Adipocyte (in vitro differentiated cells): ENCODE data around the gene SCART1.

Experiments used
- DNase-seq: peaks from one replicate; pipeline ENCODE4 v3.0.0-alpha.2; 2015; ENCODE audit warnings: low read depth
- H3K27me3 ChIP-seq: replicated peaks from 2 replicates; pipeline ENCODE4 v1.7.0; 2013; ENCODE audit warnings: mild to moderate bottlenecking, low read length, moderate library complexity; ENCODE audit not compliant: control insufficient read depth, insufficient read depth
- H3K36me3 ChIP-seq: 2 replicates; pipeline ENCODE4 v1.7.0; 2013; ENCODE audit warnings: low read length, mild to moderate bottlenecking, moderate library complexity; ENCODE audit not compliant: control insufficient read depth, insufficient read depth, severe bottlenecking
- H3K4me1 ChIP-seq: 2 replicates; pipeline ENCODE4 v1.7.0; 2013; ENCODE audit warnings: mild to moderate bottlenecking, low read length, moderate library complexity; ENCODE audit not compliant: control insufficient read depth, insufficient read depth
- H3K4me3 ChIP-seq: 2 replicates; pipeline ENCODE4 v1.7.0; 2013; ENCODE audit warnings: mild to moderate bottlenecking, low read length, moderate library complexity
- H3K9ac ChIP-seq: 2 replicates; pipeline ENCODE4 v1.7.0; 2013; ENCODE audit warnings: mild to moderate bottlenecking, low read length, moderate library complexity
- H3K9me3 ChIP-seq: 2 replicates; pipeline ENCODE4 v1.7.0; 2013; ENCODE audit warnings: mild to moderate bottlenecking, low read length, moderate library complexity; ENCODE audit not compliant: control insufficient read depth

SCART1 gene

DNA sequence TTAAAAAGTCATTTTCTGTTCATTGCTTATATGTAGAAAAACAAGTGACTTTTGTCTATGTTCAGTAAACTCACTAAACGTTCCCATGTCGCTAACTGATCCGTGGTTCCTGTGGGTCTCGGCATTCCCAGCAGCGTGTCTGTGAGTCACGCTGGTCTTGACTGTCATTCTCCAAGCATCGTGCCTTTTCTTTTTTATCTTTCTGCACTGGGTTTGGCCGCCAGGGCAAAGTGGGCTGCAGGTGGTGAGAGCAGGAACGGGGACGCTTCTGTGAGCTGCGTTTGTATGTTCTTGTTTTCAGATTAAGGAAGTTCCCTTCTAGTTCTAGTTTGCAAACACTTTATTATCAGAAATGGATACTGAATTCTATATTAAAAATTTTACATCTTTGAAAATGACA, 6.8 kb upstream of the SCART1 start:
- Histone ChIP-seq H3K9ac (no peak overlapping the region), H3K4me3 (no peak overlapping the region), H3K27me3 (no peaks in the 10 kb centered on the region), H3K9me3 (peaks cover 33% of the 10 kb centered on the region), H3K36me3 (no peaks in the 10 kb centered on the region), H3K4me1 (no peaks in the 10 kb centered on the region)
- DNase-seq = no peak

- Histone ChIP-seq H3K36me3 (no peaks in the 10 kb centered on the region), H3K4me1 (no peaks in the 10 kb centered on the region), H3K9me3 (peaks cover 33% of the 10 kb centered on the region), H3K9ac (no peak overlapping the region), H3K27me3 (no peaks in the 10 kb centered on the region), H3K4me3 (no peak overlapping the region)
- no peak for DNase-seq
These were observed 5.6 kb upstream of the SCART1 start for GRCh38 chr10:133448120-133448519.

- Histone ChIP-seq H3K27me3 (no peaks in the 10 kb centered on the region), H3K4me1 (no peaks in the 10 kb centered on the region), H3K9me3 (peaks cover 33% of the 10 kb centered on the region), H3K36me3 (no peaks in the 10 kb centered on the region), H3K9ac (no peak overlapping the region), H3K4me3 (no peak overlapping the region)
- no peak for DNase-seq
These were observed 2.4 kb upstream of the SCART1 start for GRCh38 chr10:133451346-133451745.

- Histone ChIP-seq H3K9me3 (peaks cover 23% of the 10 kb centered on the region), H3K4me1 (no peaks in the 10 kb centered on the region), H3K9ac (no peak overlapping the region), H3K27me3 (no peaks in the 10 kb centered on the region), H3K36me3 (no peaks in the 10 kb centered on the region), H3K4me3 (no peak overlapping the region)
- DNase-seq = no peak
These were observed 1.3 kb upstream of the SCART1 start for GRCh38 chr10:133452453-133452852.

GRCh38 chr10:133454204-133454893, 604 bp downstream of the SCART1 start:
- H3K4me3 ChIP-seq = no peak overlapping the region
- no peaks in the 10 kb centered on the region for H3K4me1 ChIP-seq
- peaks cover 4% of the 10 kb centered on the region for H3K9me3 ChIP-seq
- DNase-seq = no peak
- H3K36me3 ChIP-seq = no peaks in the 10 kb centered on the region
- no peak overlapping the region for H3K9ac ChIP-seq
- no peaks in the 10 kb centered on the region for H3K27me3 ChIP-seq

DNA sequence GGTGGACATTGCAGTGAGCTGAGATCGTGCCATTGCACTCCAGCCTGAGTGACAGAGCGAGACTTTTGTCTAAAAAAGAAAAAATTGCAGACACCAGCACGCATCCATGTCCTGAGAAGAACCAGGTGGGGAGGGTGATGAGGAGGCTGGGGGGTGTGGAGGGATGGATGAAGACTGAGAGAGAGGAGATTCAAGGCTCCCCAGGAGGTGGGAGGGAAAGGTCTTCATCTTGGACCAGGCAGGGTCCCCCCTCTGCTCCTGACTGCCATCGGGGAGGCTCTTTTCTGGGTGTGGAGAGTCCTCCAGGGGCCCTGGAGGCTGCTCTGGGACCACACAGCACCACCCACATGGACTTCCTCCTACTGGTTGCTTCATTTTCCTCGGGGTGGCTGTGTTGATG, 1.5 kb downstream of the SCART1 start:
- Histone ChIP-seq H3K4me3 (no peak overlapping the region), H3K4me1 (no peaks in the 10 kb centered on the region), H3K9me3 (peaks cover 3% of the 10 kb centered on the region), H3K27me3 (no peaks in the 10 kb centered on the region), H3K36me3 (no peaks in the 10 kb centered on the region), H3K9ac (no peak overlapping the region)
- DNase-seq = no peak

- DNase-seq = no peak
- Histone ChIP-seq H3K27me3 (no peaks in the 10 kb centered on the region), H3K9ac (no peak overlapping the region), H3K4me1 (no peaks in the 10 kb centered on the region), H3K36me3 (no peaks in the 10 kb centered on the region), H3K4me3 (no peak overlapping the region), H3K9me3 (peaks cover 3% of the 10 kb centered on the region)
These were observed 1.9 kb downstream of the SCART1 start for GRCh38 chr10:133455611-133456031.

DNA sequence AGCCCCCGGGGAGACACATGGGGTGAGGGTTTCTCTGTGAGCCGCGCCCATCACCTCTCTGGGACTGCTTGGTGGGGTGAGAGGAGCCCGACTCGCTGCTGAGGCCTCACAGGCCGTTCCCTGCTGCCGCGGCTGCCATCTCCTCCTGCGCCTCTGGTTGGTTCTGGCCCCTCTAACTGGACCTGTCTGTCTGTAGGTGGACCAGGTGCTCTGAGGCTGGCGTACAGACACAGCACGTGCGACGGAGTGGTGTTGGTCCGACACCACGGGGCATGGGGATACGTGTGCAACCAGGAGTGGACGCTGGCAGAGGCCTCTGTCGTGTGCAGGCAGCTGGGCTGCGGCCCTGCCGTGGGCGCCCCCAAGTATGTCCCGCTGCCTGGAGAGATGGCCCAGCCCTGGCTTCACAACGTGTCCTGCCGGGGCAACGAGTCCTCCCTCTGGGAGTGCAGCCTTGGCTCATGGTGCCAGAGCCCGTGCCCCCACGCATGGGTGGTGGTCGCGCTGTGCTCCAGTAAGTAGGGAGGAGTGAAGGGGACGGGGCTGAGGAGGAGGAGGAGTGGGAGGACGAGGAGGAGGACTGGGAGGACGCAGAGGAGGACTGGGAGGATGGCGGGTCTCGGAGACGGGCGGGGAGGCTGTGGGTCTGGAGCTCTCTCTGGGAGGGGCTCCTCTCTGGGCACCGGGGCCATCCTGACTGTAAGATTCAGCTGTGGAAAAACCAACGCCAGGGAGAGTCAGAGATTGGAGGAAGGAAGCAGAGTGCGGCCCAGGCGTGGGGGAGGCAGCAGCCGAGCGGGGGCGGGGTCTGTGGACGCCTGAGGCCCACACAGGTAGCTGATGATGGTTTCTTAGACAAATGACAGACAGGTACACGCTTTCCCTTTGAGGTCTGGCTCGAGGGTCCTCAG, 2.6 kb downstream of the SCART1 start:
- no peak overlapping the region for H3K9ac ChIP-seq
- no peaks in the 10 kb centered on the region for H3K27me3 ChIP-seq
- H3K4me1 ChIP-seq = no peaks in the 10 kb centered on the region
- H3K36me3 ChIP-seq = no peaks in the 10 kb centered on the region
- no peaks in the 10 kb centered on the region for H3K9me3 ChIP-seq
- DNase-seq = no peak
- H3K4me3 ChIP-seq = no peak overlapping the region

DNA sequence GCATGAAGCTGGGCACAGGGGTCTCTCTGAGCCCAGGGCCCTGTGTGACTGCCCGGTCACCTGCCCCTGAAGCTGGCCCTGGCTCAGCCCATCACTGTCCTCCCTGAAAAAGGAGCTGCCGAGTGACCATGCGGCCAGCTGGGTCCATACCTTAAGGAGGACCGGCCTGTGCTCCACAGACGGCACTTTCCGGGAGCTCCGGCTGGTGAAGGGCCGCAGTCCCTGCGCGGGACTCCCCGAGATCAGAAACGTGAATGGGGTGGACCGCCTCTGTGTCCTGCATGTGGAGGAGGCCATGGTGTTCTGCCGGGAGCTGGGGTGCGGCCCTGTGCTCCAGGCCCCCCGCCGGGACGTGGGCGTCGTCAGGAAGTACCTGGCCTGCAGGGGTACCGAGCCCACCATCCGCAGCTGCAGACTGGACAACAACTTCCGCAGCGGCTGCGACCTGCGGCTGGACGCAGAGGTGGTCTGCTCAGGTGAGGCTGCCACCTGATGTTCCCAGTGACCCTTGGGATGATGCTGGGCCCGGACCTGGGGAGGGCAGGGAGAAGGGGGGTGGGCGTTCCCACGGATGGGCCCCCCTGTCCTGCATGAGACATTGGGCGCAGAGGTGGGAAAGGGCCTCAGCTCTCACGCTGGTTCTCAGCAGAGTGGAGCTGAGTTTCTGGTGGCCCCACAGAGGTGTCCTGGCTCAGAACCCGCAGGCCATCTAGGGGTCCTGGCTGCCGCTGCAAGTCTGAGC, 3.5 kb downstream of the SCART1 start:
- H3K4me3 ChIP-seq = no peak overlapping the region
- no peaks in the 10 kb centered on the region for H3K27me3 ChIP-seq
- no peak overlapping the region for H3K9ac ChIP-seq
- no peaks in the 10 kb centered on the region for H3K9me3 ChIP-seq
- H3K36me3 ChIP-seq = no peaks in the 10 kb centered on the region
- DNase-seq = no peak
- no peaks in the 10 kb centered on the region for H3K4me1 ChIP-seq

- Histone ChIP-seq H3K36me3 (no peaks in the 10 kb centered on the region), H3K4me1 (no peaks in the 10 kb centered on the region), H3K9me3 (no peaks in the 10 kb centered on the region), H3K4me3 (no peak overlapping the region), H3K27me3 (no peaks in the 10 kb centered on the region), H3K9ac (no peak overlapping the region)
- DNase-seq = no peak
These were observed 4.4 kb downstream of the SCART1 start for GRCh38 chr10:133458021-133458709.
